ENCODE results near the gene MCF2L.

MCF2L gene

DNA sequence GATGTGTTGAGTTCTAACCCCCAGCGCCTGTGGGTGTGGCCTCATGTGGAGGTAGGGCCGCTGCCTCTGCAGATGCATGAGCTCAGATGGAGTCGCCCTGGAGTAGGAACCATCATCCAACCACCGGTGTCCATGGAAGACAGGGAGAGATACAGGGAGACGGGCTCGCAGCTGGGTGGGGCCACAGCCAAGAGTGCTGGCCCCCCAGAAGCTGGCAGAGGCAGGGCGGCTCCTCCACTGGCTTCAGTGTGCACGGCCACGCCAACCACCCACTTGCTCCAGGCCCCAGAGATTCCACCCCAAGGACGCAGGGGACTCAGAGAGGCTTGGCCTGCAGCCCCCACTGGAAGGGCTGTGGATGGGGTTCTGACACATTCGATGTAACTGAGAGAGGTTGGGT is 5.4 kb upstream of the MCF2L start:
- DNase-seq (ENCODE audit: extremely low read depth in 1 of 2, low read depth in 1 of 2), result no peak

DNA sequence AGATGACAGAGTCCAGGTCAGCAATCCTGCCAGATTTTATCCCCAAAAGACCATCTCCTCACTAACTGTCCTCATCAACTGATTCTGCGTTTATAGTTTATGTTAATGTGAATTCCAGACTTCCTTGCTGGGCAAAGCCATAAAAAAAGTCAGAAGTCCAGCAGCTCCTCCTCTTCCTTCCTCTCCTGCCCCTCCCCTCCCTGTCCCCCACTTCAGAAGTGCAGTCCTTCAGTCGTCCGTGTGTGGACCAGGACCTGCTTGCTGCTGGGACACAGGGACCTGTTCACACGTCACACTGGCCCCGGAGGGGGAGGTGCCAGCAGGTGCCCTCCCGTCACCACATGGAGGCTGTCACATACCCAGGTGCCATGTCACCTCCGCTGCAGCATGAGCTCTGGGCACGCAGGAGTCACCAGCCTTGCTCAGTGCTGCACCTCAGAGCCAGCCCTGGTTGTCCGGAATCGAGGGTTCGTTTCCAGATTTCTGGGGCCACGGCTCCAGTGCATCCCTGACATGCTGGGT is 4.0 kb upstream of the MCF2L start:
- no peak for DNase-seq (ENCODE audit: extremely low read depth in 1 of 2, low read depth in 1 of 2)

DNA sequence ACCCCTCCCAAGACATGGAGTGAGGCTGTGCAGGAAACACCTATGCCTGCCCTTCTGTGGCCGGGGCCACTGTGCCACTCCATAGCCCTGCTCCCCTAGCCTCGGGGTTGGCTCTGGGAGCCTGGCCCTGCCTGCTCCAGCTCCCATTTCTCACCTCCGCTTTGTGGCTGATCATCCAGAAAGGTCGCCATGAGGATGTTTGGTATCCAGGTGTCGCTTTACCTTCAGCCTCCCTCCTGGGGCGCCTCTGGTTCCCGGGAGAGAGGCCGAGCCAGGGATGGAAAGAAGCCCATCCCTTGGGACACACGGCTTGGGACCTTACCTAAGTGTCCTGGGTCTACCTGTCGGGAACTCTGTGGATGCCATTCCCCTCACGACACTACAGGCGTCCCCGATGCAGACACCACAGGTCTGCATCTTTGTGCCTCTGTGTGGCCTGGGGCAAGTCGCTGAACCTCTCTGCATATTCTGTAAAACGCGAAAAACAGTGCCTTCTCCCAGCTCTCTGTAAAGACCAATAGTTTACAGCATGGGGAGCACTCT is 3.4 kb upstream of the MCF2L start:
- no peak for DNase-seq (ENCODE audit: extremely low read depth in 1 of 2, low read depth in 1 of 2)

DNA sequence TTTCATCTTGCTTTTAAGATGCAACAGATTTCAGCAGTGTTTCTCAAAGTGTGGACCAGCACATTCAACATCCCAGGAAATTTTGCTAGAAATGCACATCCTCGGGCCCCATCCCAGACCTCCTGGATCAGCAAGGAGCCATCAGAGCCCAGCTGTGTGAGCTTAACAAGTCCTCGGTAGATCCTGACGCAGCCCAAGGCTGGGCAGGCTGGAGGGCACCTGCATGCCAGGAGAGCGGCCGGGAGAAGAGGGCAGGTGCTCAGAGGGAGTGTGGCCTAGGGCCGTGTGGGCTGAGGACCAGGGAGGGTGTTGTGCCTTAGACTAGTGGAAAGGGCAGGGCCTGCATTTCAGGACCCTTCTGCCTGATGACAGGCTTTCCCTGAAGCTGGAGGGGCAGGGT is 2.2 kb upstream of the MCF2L start:
- DNase-seq (ENCODE audit: extremely low read depth in 1 of 2, low read depth in 1 of 2), result no peak

DNA sequence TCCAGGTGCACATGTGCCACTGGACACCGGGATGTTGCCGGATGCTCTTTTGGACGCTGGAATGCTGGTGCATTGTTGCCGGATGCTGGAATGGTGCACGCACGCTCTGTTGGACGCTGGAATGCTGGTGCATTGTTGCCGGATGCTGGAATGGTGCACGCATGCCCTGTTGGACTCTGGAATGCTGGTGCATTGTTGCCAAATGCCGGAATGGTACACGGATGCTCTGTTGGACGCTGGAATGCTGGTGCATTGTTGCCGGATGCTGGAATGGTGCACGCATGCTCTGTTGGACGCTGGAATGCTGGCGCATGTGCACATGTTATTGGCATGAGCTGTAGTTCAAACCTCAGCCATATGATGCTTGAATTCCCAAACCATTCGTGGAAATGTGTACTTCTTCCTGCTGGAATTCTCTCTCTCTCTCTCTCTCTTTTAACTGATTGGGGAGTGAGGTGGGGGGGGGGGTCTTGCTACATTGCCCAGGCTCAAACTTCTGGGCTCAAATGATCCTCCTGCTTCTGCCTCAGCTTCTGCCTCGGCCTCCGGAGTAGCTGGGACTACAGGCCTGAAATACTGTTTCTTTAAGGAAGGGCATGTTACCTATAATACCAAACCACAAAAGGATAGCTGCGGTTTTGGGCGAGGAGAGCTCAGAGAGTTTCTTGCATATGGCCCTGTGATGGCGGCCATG is 1.2 kb upstream of the MCF2L start:
- no peak for DNase-seq (ENCODE audit: extremely low read depth in 1 of 2, low read depth in 1 of 2)

DNA sequence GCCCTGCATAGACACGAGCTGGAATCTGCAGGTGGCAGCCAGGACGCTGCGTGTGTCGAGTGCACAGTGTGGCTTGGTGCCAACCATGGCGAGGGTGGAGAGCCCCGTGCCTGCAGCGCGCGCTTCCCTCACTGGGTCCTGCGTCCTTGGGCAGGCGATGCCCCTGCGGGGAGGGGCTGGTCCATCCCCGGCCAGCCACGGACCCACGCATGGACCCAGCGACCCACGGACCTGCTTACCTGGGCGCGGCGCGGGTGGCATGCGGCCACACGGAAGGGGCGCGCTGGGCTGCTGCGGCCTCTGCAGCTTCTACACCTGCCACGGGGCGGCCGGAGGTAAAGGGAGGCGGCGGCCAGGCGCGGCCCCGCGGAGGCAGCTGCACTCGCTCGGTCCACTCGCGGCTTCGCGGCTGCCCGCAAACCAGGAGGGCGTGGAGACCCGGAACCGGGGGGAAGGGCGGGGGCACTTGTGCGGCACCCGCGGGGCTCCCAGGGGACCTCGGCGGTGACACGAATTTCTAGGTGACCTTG is 569 bp upstream of the MCF2L start:
- no peak for DNase-seq (ENCODE audit: extremely low read depth in 1 of 2, low read depth in 1 of 2)

DNA sequence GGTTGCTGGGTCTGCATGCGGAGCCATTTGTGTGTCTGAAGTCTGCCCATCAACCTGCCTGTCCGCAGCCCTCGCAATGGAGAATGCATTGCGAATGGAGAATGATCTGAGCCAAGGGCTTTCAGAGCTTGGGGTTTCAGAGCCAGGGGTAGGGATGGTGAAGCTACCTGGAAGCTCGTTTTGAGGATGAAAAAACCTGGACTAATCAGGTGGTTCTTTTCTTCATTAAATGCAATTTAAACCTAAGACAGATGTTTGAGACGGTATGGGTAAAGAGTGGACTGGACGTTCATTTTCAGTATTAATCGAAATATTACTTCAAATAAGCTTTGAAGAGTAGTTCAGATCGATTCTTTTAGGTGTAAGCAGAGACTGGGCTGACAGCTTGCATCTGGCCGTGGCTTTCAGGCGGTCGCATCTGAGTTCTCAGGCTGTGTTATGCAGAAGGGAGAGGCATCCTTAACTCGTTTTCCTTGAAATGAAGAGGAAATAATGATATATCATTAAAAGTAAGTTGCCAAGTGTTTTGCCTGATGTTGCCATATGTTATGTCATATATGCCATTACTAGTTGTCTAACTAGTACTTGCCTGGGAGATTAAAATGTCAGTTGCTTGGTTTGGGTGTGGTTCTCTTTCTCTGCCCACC is 801 bp downstream of the MCF2L start:
- no peak for DNase-seq (ENCODE audit: extremely low read depth in 1 of 2, low read depth in 1 of 2)

DNA sequence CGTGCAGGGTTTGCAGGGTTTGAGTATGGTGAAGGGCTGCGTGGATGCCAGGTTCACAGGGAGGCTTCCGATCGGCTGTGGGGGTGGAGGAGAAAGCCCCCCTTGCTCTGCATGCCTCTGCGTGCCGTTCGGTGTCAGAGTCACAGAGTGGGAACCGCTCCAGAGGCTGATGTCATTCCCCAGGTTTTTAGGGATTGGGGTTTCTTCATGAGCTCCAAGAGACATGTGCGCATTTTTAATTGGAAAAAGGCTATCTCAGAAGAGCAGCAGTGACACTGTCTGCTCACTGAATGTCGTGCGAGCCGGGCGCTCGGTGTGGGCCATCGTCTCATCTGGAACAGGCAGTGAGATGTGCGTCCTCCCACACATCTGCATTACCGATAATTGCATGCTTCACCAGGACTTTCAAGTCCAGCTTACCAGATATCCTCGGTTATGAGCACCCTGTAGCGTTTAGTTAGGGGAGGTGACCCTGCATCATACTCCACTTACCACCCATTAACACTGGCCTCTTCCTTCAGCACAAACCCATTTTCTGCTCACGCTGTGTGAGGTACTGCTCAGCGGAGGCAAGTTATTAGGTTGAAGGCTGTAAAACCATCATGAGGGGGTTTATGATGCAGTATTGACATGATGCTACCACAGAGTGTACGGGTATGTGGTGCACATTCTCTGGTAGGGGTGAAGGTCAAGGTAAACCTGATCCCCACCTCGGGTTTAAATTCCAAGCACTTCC is 1.7 kb downstream of the MCF2L start:
- DNase-seq (ENCODE audit: extremely low read depth in 1 of 2, low read depth in 1 of 2), result no peak

DNA sequence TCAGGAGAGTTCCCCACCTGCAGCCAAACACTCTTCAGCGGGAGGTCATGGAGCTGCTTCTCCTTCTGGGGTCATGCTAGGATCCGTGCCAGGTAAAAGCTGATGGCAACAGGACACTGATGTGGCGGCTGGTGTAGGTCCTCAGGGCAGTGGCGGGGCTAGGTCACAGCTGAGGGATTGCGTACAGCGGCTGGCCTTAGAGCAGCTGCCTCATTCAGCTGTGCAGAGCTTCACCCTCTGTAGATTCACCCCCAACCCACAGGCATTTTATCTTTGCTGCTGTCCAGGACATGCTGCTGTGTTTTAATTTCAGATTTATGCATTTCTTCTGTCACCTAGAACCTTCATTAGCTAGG is 2.3 kb downstream of the MCF2L start:
- DNase-seq (ENCODE audit: extremely low read depth in 1 of 2, low read depth in 1 of 2), result no peak

DNA sequence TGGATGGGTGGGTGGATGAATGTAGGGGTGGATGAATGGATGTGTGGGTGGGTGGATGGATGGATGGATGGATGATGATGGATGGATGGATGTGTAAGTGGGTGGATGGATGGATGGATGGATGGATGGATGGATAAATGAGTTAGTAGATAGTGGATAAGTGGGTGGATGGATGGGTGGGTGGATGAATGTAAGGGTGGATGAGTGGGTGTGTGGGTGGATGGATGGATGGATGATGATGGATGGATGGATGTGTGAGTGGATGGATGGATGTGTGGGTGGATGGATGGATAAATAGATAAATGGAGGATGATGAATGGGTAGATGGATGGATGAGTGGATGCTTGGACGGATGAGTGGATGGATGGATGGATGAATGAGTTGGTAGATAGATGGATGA is 3.2 kb downstream of the MCF2L start:
- DNase-seq (ENCODE audit: extremely low read depth in 1 of 2, low read depth in 1 of 2), result no peak

DNA sequence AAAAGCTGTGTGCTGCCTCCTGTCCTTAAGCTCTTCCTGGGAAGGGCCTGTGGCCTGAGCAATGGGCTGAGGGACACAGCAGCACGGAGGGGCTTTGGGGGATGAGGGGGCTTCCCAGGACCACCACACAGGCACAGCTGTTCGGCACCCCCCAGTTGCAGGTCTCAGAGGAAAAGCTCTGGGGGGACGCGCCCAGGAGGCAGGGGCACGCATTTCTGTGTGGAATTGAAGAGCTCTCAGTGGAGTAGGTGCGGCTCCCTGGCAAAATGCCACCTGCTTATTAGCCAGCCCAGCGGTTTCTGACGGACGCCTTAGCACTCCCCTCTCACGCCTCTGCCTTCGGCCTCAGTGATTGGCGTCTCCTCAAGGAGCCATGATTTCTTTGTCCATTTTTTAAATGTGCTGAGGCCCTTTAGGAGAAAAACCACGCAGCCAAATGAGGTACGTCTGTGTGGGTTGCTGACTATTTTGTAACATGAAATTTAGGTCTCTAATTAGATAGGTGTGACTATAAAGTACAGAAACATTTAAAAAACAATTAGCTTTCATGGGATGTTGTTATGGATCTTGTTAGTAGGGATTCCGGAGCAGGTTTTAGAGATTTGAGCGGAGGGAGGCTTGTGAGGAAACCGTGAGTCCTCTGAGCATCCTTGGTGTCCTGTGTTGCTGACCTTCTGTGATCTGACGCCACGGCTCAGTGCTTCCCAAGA is 4.0 kb downstream of the MCF2L start:
- no peak for DNase-seq (ENCODE audit: extremely low read depth in 1 of 2, low read depth in 1 of 2)

DNA sequence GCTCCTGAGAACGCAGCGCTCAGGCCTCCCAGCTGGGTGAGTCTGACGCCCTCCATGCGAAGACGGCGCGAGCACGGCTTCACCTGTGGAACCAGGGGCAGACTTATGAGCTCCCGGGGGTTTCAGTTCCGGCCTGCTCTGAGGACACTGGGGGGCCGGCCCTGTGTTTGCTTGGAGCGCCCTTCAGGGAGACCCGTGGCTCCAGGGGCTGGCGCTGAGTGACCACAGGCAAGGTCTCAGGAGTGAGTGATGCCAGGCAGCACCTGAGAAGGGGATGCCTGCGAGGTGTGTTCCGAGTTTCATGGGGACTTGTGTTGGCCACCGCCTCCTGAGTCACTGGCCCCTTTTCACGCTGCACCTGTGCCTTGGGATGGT is 4.5 kb downstream of the MCF2L start:
- no peak for DNase-seq (ENCODE audit: extremely low read depth in 1 of 2, low read depth in 1 of 2)

DNA sequence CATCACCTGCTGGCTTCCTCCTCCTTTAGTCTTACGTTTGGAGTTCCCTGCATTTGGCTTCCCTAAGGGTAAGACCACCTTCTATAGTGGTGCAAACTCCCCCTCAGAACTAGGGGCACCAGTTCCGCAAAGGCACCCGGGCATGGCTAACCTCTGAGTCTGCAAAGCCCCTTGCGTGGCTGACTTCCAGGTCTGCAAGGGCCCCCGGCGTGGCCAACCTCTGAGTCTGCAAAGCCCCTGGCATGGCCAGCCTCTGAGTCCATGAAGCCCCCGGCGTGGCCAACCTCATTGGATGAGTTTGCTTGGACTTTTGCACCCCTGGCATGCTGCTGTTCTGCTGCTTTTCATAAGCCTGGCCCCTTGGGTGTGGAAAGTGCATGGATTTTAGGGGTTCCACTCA is 5.1 kb downstream of the MCF2L start:
- DNase-seq (ENCODE audit: extremely low read depth in 1 of 2, low read depth in 1 of 2), result no peak

DNA sequence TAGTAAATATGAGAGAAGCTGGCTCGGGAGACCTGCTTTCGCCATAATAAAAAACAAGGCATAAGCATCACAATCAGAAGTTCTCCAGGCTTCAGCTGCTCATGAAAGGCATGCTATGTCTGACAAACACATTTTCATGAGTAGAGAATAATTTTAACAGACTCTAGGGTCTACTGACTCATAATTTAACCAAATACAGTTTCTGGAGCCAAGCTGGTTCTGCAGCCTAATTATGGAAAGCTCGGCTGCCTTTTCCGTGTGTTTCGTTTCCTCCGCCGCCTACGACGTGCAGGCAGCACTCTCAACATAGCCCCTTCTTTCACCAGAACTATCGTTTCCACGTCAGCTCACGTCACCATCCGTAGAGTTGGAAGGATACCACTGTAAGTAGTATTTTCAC is 5.7 kb downstream of the MCF2L start:
- DNase-seq (ENCODE audit: extremely low read depth in 1 of 2, low read depth in 1 of 2), result no peak

DNA sequence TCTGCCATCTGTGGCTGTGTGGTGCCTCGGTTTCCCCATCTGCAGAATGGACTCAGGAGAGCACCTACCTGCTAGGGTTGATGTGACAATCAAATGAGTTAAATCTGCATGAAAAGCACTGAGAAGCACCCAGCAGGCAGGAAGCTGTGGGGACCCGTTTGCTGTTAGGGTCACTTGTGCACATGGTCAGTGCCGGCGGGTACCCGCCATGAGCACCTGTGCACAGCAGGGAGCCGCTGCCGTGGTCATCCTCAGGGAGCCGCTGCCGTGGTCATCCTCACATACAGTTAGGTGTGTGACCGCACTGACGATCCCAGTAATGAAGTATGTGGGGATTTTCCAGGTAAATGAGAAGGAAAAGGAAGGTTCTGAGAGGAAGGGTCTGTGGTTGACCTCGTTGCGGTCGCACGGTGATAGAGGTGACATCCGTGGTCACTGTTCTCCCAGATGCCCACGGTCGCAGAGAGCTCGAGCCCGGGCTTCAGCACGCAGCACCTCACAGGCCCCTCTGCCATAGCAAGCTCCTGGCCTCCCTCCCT is 6.5 kb downstream of the MCF2L start:
- DNase-seq (ENCODE audit: extremely low read depth in 1 of 2, low read depth in 1 of 2), result no peak

DNA sequence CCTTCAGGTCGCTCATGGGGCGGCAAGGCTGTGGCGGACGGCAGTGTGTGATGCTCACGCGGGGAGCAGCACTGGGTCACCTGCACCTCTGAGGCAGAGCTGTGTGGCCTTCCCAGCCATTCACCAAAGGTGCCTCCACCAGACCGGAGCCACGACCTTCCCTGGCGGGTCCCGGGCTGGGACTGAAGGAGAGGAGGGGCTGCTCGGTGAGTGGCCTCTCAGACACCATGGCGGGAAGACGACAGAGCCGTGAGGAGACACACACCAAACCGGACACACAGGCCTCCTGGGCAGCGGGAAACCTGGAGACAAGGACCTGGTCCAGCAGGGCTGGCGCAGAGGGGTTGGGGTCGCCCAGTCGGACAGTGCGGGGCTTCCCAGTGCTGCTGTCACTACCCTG is 7.5 kb downstream of the MCF2L start:
- DNase-seq (ENCODE audit: extremely low read depth in 1 of 2, low read depth in 1 of 2), result no peak

DNA sequence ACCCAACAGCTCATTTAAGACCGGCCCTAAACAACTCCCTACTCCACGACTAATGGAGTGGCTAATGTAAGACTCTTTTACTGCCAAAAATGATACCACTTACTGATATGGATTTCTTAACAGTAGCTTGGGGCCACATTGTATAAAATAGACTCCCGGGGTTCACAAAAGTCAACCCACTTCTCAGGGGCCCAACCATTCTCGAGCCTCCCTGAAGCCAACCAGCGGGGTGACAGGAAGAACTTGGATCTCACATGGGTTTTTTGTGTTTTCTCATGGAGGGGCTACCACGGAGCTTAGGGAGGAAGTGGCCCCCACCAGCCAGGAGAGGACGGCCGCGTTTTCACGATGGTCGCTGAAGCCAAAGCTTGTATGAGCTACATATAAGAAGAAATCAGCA is 8.1 kb downstream of the MCF2L start:
- no peak for DNase-seq (ENCODE audit: extremely low read depth in 1 of 2, low read depth in 1 of 2)

DNA sequence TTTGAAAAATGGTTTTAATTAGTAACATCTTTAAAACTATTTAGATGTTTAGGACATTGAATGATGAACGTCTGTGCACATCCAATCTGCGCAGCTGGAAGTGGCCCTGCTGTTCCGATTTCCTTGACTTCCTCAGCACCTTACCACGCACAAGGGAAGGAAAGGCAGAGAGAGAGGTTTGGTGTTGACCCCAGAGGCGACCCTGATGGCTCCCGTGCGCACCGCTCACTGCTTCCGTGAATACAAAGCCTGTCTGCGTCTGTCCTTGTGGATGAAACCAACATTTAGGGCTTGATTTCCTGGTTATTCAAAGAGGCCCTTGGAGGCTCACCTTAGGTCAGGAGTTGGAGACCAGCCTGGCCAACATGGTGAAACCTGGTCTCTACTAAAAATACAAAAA is 8.5 kb downstream of the MCF2L start:
- DNase-seq (ENCODE audit: extremely low read depth in 1 of 2, low read depth in 1 of 2), result no peak

DNA sequence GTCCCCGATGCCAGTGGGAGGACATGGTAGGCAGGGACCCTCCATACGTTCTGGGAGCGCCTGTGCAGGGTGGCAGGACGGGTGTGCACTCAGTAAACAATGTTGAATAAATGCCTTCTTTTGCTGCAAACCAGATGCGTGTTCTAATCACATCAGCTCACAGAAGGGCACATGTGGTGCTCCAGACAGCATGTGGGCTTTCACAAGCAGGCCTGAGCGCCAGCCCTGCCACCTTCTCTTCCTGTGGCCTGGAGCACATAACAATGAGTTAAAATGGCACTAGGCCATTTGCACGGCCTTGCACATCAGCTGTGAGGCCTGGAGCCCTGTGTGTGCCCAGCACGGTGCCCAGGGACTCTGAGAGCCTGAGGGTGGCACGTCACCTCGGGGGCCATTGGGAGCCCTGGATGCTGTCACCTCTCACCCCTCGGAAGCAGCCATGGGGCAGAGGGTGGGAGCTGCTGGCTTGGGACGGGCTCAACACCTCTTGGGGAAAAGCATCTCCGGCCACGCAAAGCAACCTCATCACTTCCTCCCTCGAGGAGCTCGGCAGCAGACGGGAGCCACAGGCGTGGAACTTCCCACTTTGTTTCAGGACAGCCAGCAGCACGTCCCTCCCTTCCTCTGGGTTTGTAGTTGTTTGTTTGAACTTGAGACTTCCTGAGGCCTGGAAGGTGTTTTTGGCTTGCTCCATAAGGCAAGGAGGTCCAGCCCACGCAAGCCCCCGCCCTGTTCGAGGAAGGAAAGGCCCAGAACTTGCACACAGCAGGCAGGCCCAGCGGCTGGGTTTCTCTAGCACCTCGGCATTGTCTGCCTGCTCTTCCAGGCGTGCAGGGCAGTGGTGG is 9.8 kb downstream of the MCF2L start:
- no peak for DNase-seq (ENCODE audit: extremely low read depth in 1 of 2, low read depth in 1 of 2)

DNA sequence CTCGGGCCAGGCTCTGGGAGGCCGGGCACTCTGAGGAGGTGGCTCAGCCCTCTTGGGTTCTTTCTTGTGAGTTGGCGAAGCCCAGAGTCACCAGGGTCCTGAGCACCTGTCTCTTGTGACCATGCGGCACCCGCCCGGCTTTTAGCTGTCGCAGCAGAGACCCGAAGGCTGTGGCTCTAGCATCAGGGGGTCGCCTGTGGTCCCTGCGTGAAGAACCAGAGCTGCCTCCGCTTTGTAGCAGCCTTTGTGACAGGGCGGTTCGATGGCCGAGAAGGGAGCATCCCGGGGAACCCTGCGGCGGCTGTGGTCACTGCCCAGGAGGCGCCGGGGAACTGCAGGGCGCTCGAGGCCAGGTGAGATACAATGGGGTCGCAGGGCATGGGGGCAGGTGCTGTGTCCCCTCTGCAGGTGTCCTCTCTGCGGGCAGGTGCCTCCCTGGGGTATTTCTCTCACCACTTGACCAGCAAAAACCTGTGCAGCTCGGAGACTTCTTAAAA is 10.4 kb downstream of the MCF2L start:
- no peak for DNase-seq (ENCODE audit: extremely low read depth in 1 of 2, low read depth in 1 of 2)
